Neutrophil (primary cell): ENCODE results near the gene GBP3.
"Not testable (repeated sequence)": the region's sequence is repeated elsewhere in the genome, so short reads cannot be mapped to it uniquely, and the experiment has no call there.

ENCODE experiments used
- H3K27ac ChIP-seq: fragments of 200-600 bp; sonication (generic); 2 replicates; pipeline ENCODE4 v1.5.1; 2016; ENCODE audit warnings: mild to moderate bottlenecking, moderate library complexity
- H3K27me3 ChIP-seq: fragments of 200-600 bp; sonication (generic); 2 replicates; pipeline ENCODE4 v1.6.0; 2016; ENCODE audit warnings: mild to moderate bottlenecking
- H3K36me3 ChIP-seq: fragments of 200-600 bp; sonication (generic); 2 replicates; pipeline ENCODE4 v1.5.1; 2017
- H3K4me1 ChIP-seq, 2 experiments: fragments of 200-600 bp in 1 of 2; sonication (generic) in 1 of 2; 1 replicate in 1 of 2; 2 replicates in 1 of 2; pipeline versions ENCODE4 v1.5.1 to v1.6.1; 2013 to 2016; ENCODE audit warnings: low read depth in 1 of 2, low read length in 1 of 2, mild to moderate bottlenecking in 1 of 2, moderate library complexity in 1 of 2; ENCODE audit not compliant: control insufficient read depth in 1 of 2, insufficient read depth in 1 of 2
- H3K4me3 ChIP-seq, 2 experiments: fragments of 200-600 bp in 1 of 2; sonication (generic) in 1 of 2; 1 replicate in 1 of 2; 2 replicates in 1 of 2; pipeline ENCODE4 v1.5.1; 2013 to 2016; ENCODE audit warnings: low read depth in 1 of 2, low read length in 1 of 2, mild to moderate bottlenecking in 1 of 2, moderate library complexity in 1 of 2
- H3K9me3 ChIP-seq: fragments of 200-600 bp; sonication (generic); 2 replicates; pipeline ENCODE4 v1.5.1; 2016
- TF ChIP-seq, protein P1 (sequence below): fragments of 200-600 bp; sonication (generic); IDR thresholded peaks from 2 replicates; pipeline ENCODE4 v1.5.1; 2016; ENCODE audit warnings: antibody characterized with exemption

The GBP3 gene

DNA sequence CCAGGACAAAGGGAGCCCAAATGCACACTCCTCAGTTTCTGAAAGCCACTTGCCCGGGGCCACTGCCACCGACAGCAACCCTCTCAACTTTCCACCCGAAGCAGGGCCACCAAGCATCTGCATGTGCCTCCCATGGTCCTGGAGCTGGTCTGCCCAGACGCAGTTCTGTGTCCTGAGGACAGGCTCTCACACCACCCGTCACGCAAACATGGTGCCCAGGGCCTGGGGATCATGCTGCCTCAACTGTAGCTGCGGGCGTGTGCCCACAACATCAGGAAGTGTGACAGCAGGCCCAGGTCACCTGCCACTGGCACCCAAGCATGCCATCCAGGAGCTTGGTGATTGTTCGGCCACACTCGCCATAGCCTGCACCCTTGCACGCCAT lies 28.0 kb upstream of the GBP3 start:
- no peak overlapping the region for H3K4me3 ChIP-seq
- no peak overlapping the region for H3K27ac ChIP-seq
- H3K27me3 ChIP-seq: no peaks in the 10 kb centered on the region
- peaks cover 37% of the 10 kb centered on the region for H3K36me3 ChIP-seq
- TF ChIP-seq, protein P1, sequence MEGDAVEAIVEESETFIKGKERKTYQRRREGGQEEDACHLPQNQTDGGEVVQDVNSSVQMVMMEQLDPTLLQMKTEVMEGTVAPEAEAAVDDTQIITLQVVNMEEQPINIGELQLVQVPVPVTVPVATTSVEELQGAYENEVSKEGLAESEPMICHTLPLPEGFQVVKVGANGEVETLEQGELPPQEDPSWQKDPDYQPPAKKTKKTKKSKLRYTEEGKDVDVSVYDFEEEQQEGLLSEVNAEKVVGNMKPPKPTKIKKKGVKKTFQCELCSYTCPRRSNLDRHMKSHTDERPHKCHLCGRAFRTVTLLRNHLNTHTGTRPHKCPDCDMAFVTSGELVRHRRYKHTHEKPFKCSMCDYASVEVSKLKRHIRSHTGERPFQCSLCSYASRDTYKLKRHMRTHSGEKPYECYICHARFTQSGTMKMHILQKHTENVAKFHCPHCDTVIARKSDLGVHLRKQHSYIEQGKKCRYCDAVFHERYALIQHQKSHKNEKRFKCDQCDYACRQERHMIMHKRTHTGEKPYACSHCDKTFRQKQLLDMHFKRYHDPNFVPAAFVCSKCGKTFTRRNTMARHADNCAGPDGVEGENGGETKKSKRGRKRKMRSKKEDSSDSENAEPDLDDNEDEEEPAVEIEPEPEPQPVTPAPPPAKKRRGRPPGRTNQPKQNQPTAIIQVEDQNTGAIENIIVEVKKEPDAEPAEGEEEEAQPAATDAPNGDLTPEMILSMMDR: no peak
- no peaks in the 10 kb centered on the region for H3K9me3 ChIP-seq
- no peaks in the 10 kb centered on the region for H3K4me1 ChIP-seq

DNA sequence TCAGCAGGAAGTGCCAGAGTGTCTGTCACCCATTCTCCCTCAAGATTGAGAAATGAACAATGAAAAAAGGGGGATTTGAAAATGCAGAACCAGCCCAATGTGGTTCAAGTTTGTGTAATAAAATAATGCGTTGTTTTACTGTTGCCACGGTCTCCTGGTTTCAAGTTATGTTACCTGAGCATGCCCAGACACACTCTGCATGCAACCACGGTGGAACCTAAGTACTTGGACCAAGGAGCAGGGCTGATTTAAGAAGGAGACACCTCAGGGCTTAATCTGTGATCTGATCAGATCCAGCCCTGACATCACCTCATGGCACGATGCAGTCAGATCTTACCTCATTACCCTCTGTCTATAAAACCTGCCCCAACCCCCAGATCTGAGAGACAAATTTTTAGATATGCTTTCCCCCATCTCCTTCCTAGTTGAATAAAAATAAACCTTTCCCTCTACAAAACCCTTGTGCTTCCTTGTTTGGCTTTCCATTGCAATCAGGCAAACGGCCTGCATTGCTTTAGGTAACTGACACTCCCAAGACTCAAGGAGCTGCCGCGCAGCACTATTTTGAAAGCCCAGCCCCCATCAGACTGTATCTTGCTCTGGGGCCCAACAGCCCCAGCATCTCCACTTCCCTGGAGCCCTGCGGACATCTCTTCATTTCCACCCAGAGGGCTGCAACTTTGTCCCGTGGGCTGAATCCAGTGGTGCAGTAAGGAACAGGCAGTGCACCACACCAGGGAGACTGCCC lies 27.4 kb upstream of the GBP3 start:
- H3K36me3 ChIP-seq: peaks cover 34% of the 10 kb centered on the region
- not testable (repeated sequence) for H3K4me3 ChIP-seq, H3K4me1 ChIP-seq, H3K27ac ChIP-seq, H3K9me3 ChIP-seq, H3K27me3 ChIP-seq

- H3K36me3 ChIP-seq: peaks cover 29% of the 10 kb centered on the region
- H3K27me3 ChIP-seq, H3K9me3 ChIP-seq, H3K27ac ChIP-seq, H3K4me3 ChIP-seq, H3K4me1 ChIP-seq: not testable (repeated sequence)
Measured at GRCh38 chr1:89049187-89049586, 26.5 kb upstream of the GBP3 start.

- H3K36me3 ChIP-seq: peaks cover 14% of the 10 kb centered on the region
- no peaks in the 10 kb centered on the region for H3K27me3 ChIP-seq
- H3K4me1 ChIP-seq: no peaks in the 10 kb centered on the region
- TF ChIP-seq, protein P1: no peak
- H3K4me3 ChIP-seq: no peak overlapping the region
- H3K9me3 ChIP-seq: no peaks in the 10 kb centered on the region
- no peak overlapping the region for H3K27ac ChIP-seq
Measured at GRCh38 chr1:89047734-89048133, 25.1 kb upstream of the GBP3 start.

DNA sequence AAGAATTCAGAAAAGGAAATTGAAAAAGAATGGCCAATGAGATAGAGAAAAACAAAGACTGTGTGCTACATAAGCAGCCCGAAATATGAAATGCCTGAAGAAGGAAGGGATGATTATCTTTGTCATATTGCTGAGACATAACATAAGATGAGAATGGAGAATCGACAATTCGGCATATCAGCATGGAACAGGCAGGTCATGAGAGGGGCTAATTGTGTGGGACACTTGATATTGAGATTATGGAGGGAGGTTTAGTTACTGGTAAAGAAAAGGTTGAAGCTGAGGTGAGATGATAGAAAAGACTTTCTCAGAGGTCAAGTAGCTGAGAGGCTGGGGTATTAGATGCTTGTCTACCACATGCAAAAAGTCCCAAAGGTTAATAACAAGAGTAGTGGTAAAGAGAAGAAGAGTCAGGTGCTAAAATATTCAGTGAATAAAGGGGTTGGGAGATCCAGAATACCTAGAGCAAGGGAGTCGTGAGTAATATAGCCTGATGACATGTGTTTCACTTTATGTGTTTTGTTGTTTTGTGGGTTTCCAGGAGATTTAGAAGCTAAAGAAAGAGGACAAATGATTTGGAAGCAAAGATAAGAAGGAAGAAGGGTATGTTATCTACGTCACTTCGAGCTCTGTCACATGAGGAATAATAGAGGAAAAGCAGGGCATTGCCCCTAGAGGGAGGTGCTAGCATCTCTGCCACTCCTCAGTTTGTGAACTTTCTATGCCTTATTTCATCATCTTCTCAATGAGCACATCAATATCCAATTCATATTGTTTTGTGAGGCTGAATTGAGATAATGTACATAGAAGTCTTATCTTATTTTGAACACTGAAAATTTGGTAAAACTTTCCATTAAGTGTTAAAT lies 23.9 kb upstream of the GBP3 start:
- not testable (repeated sequence) for H3K4me1 ChIP-seq, H3K4me3 ChIP-seq, H3K27ac ChIP-seq, H3K36me3 ChIP-seq, H3K9me3 ChIP-seq, H3K27me3 ChIP-seq

DNA sequence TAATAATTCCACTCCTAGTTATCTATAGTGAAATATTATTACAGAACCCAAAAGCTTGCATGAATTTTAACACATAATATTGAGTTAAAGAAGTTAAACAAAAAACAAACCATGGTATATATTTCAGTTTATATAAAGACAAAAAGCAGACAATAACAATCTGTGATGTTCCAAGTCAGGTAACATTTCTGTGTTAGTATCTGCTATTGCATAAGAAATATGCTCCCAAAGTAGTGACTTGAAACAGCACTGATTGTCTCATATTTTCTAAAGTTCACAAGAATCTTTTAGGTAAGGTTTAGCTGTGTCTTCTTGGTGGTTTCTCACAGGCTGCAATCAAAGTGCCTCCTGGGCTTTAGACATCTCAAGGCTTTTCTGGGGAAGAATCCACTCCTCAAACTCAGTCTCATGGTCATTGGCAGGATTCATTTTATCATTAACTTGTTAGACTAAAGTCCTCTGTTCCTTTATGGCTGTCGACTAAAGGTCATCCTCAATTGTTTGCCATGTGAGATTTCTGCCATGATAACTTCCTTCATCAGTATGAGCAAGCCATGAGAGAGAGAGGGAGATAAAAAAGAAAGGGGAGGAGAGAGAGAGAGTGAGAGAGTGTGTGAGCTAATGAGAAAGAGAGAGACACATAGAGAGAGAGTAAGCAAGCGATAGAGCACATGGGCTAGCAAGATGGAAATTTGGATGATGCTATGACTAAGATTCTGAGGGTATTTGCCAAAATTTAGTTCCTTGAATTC lies 22.5 kb upstream of the GBP3 start:
- Histone ChIP-seq H3K4me3 (no peak overlapping the region), H3K27ac (no peak overlapping the region), H3K9me3 (no peaks in the 10 kb centered on the region), H3K27me3 (no peaks in the 10 kb centered on the region), H3K4me1 (no peaks in the 10 kb centered on the region), H3K36me3 (no peaks in the 10 kb centered on the region)
- TF ChIP-seq, protein P1: no peak
